Karpas-422 (cell line): Measurements from ENCODE around the gene TOMM40. TPM values are rescaled to one million over a fixed set of nuclear protein-coding genes. Genes with fewer than 3 reads are reported as not detected.
A peak's percentile ranks its signal among the peaks of the same experiment; 100 is the strongest.
"Not testable (repeated sequence)": the region's sequence is repeated elsewhere in the genome, so short reads cannot be mapped to it uniquely, and the experiment has no call there.

Source experiments
- DNase-seq: peaks from one replicate; pipeline ENCODE4 v3.0.0-alpha.2; 2015
- H2AFZ ChIP-seq: fragments of 200-600 bp; sonication (generic); 2 replicates; pipeline ENCODE4 v1.6.1; 2014; ENCODE audit warnings: antibody characterized with exemption, low read length, mixed read lengths
- H3K27ac ChIP-seq: fragments of 200-600 bp; sonication (generic); 2 replicates; pipeline ENCODE4 v1.5.1; 2014; ENCODE audit warnings: mild to moderate bottlenecking, low read length, moderate library complexity
- H3K27me3 ChIP-seq: fragments of 200-600 bp; sonication (generic); 2 replicates; pipeline ENCODE4 v1.6.1; 2014; ENCODE audit warnings: low read length, mixed read lengths
- H3K36me3 ChIP-seq: fragments of 200-600 bp; sonication (generic); 2 replicates; pipeline ENCODE4 v1.6.1; 2014; ENCODE audit warnings: low read length, mixed read lengths; ENCODE audit not compliant: insufficient read depth
- H3K4me1 ChIP-seq: fragments of 200-600 bp; sonication (generic); 2 replicates; pipeline ENCODE4 v1.6.1; 2014; ENCODE audit warnings: mild to moderate bottlenecking, low read length, mixed read lengths
- H3K4me2 ChIP-seq: fragments of 200-600 bp; sonication (generic); 2 replicates; pipeline ENCODE4 v1.6.1; 2014; ENCODE audit warnings: low read length, low read depth, mild to moderate bottlenecking; ENCODE audit not compliant: poor library complexity, severe bottlenecking
- H3K4me3 ChIP-seq: fragments of 200-600 bp; sonication (generic); 2 replicates; pipeline ENCODE4 v1.5.1; 2014; ENCODE audit warnings: mild to moderate bottlenecking, antibody characterized with exemption, low read length, mixed read lengths
- H3K79me2 ChIP-seq: fragments of 200-600 bp; sonication (generic); 2 replicates; pipeline ENCODE4 v1.6.1; 2014; ENCODE audit warnings: mild to moderate bottlenecking, low read length, mixed read lengths
- H3K9ac ChIP-seq: fragments of 200-600 bp; sonication (generic); 2 replicates; pipeline ENCODE4 v1.6.0; 2014; ENCODE audit warnings: low read length
- H3K9me2 ChIP-seq: fragments of 200-600 bp; sonication (generic), shearing (Covaris generic); replicated peaks from 2 replicates; pipeline ENCODE4 v1.6.0; 2014; ENCODE audit warnings: mild to moderate bottlenecking, low read length, moderate library complexity; ENCODE audit not compliant: insufficient read depth
- H3K9me3 ChIP-seq: fragments of 300-700, 200-600 bp; sonication (generic); 2 replicates; pipeline ENCODE4 v1.6.1; 2014; ENCODE audit warnings: low read length, mixed read lengths
- H4K20me1 ChIP-seq: fragments of 200-600 bp; sonication (generic); 2 replicates; pipeline ENCODE4 v1.6.1; 2014; ENCODE audit warnings: mild to moderate bottlenecking, antibody characterized with exemption, low read length, low read depth; ENCODE audit not compliant: insufficient read depth
- total RNA-seq: library from RNA; depleted of rRNA; stranded (reverse); fragments of >200 nt; shearing (Covaris generic); gene quantifications from 2 replicates; pipeline ENCODE4 v1.2.3, GENCODE V29; 2014; ENCODE audit warnings: low replicate concordance

Gene TOMM40
- total RNA-seq, 1 experiment from 2014 or later: 25.6 TPM

DNA sequence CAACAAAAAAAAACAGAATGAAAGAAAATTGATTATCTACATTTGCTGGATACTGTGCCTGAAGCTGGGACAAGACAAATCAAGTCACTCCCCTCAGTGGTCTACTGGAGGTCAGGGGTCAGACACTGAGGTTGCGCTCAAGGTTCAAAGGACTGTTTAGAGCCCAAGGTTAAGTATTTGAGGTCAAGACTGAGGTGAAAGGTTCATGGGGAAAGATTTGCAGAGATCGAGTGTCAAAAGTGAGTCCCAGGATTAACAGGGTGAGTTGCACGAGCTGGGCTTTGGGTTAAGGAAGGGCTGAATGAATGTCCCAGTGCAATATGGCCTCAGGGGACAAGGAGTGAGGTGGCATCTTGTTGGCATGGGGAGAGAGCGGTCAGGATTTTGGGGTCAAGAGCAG is 3.4 kb upstream of the TOMM40 start:
- Histone ChIP-seq H3K9me2 (no peaks in the 10 kb centered on the region), H3K36me3 (peaks cover 2% of the 10 kb centered on the region; the same call in 1 of the 2 replicates), H4K20me1 (peaks cover 10% of the 10 kb centered on the region; the same call in 1 of the 2 replicates), H3K9ac (no peak overlapping the region), H3K9me3 (no peaks in the 10 kb centered on the region), H3K4me3 (no peak overlapping the region), H3K27ac (no peak overlapping the region), H2AFZ (no peak overlapping the region), H3K79me2 (peaks cover 16% of the 10 kb centered on the region), H3K4me2 (no peak overlapping the region), H3K27me3 (no peaks in the 10 kb centered on the region), H3K4me1 (peaks cover 14% of the 10 kb centered on the region)
- no peak for DNase-seq

DNA sequence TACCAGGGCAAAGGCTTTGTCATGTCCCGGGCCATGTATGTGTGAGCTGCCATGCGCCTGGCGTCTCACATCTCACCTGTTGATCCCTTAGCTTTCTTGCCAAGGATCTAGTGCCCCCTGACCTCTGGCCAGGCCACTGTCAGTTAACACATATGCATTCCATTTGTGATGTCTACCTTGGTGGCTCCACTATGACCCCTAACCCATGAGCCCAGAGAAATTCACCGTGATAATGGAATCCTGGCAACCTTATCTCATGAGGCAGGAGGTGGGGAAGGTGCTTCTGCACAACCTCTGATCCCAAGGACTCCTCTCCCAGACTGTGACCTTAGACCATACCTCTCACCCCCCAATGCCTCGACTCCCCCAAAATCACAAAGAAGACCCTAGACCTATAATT is 2.7 kb upstream of the TOMM40 start:
- not testable (repeated sequence) for H3K4me3 ChIP-seq, H3K27ac ChIP-seq, H3K36me3 ChIP-seq, DNase-seq, H3K9ac ChIP-seq, H3K4me2 ChIP-seq, H3K9me2 ChIP-seq, H3K9me3 ChIP-seq, H3K27me3 ChIP-seq, H2AFZ ChIP-seq
- peaks cover 18% of the 10 kb centered on the region for H3K4me1 ChIP-seq
- peaks cover 23% of the 10 kb centered on the region for H3K79me2 ChIP-seq
- peaks cover 11% of the 10 kb centered on the region; the same call in 1 of the 2 replicates for H4K20me1 ChIP-seq

GRCh38 chr19:44889830-44890365 is 1.2 kb upstream of the TOMM40 start:
- H3K9me3 ChIP-seq: no peaks in the 10 kb centered on the region
- no peaks in the 10 kb centered on the region for H3K9me2 ChIP-seq
- DNase-seq: no peak
- no peaks in the 10 kb centered on the region for H3K27me3 ChIP-seq
- H3K4me3 ChIP-seq: peak overlapping the region; percentile 54
- H3K4me1 ChIP-seq: peaks cover 18% of the 10 kb centered on the region
- peaks cover 35% of the 10 kb centered on the region for H3K79me2 ChIP-seq
- peak overlapping the region; percentile 82; the same call in 1 of the 2 replicates for H2AFZ ChIP-seq
- peak overlapping the region; percentile 73 for H3K27ac ChIP-seq
- H3K36me3 ChIP-seq: peaks cover 17% of the 10 kb centered on the region
- peak overlapping the region; percentile 58 for H3K9ac ChIP-seq
- H4K20me1 ChIP-seq: peaks cover 12% of the 10 kb centered on the region; the same call in 1 of the 2 replicates
- H3K4me2 ChIP-seq: peak overlapping the region; percentile 68

GRCh38 chr19:44890366-44891015 is 563 bp upstream of the TOMM40 start:
- Histone ChIP-seq H3K36me3 (peaks cover 17% of the 10 kb centered on the region), H2AFZ (peak overlapping the region; percentile 82; the same call in 1 of the 2 replicates)

GRCh38 chr19:44892932-44893331 is 1.9 kb downstream of the TOMM40 start:
- Histone ChIP-seq H3K27ac (no peak overlapping the region), H3K27me3 (no peaks in the 10 kb centered on the region), H3K4me3 (peak overlapping the region; percentile 88; the same call in 1 of the 2 replicates), H3K79me2 (peaks cover 37% of the 10 kb centered on the region), H4K20me1 (peaks cover 25% of the 10 kb centered on the region), H3K9me2 (no peaks in the 10 kb centered on the region), H3K36me3 (peaks cover 31% of the 10 kb centered on the region), H3K9me3 (no peaks in the 10 kb centered on the region), H2AFZ (no peak overlapping the region), H3K4me2 (peak overlapping the region; percentile 84), H3K4me1 (peaks cover 18% of the 10 kb centered on the region), H3K9ac (peak overlapping the region; percentile 78; the same call in 1 of the 2 replicates)
- no peak for DNase-seq

More at GRCh38 chr19:44890366-44891015, 563 bp upstream of the TOMM40 start:
- peak overlapping the region; percentile 68 for H3K4me2 ChIP-seq
- peak overlapping the region; percentile 58 for H3K9ac ChIP-seq
- peak; percentile 100 for DNase-seq
- H3K9me2 ChIP-seq: no peaks in the 10 kb centered on the region
- peak overlapping the region; percentile 54 for H3K4me3 ChIP-seq
- peaks cover 16% of the 10 kb centered on the region; the same call in 1 of the 2 replicates for H4K20me1 ChIP-seq
- H3K9me3 ChIP-seq: no peaks in the 10 kb centered on the region
- peaks cover 37% of the 10 kb centered on the region for H3K79me2 ChIP-seq
- H3K27ac ChIP-seq: peak overlapping the region; percentile 73
- H3K27me3 ChIP-seq: no peaks in the 10 kb centered on the region
- peaks cover 18% of the 10 kb centered on the region for H3K4me1 ChIP-seq

GRCh38 chr19:44893332-44894051 is 2.4 kb downstream of the TOMM40 start:
- no peak overlapping the region for H3K27ac ChIP-seq
- H4K20me1 ChIP-seq: peaks cover 25% of the 10 kb centered on the region
- no peaks in the 10 kb centered on the region for H3K27me3 ChIP-seq
- no peak overlapping the region for H2AFZ ChIP-seq
- H3K9me2 ChIP-seq: no peaks in the 10 kb centered on the region
- no peaks in the 10 kb centered on the region for H3K9me3 ChIP-seq
- peaks cover 31% of the 10 kb centered on the region for H3K36me3 ChIP-seq
- DNase-seq: no peak
- no peak overlapping the region for H3K4me2 ChIP-seq
- H3K4me1 ChIP-seq: peaks cover 18% of the 10 kb centered on the region
- H3K9ac ChIP-seq: 0 out of 2 replicates have a peak overlapping the region, but pooled peaks have one; percentile 78
- H3K79me2 ChIP-seq: peaks cover 37% of the 10 kb centered on the region
- no peak overlapping the region for H3K4me3 ChIP-seq

DNA sequence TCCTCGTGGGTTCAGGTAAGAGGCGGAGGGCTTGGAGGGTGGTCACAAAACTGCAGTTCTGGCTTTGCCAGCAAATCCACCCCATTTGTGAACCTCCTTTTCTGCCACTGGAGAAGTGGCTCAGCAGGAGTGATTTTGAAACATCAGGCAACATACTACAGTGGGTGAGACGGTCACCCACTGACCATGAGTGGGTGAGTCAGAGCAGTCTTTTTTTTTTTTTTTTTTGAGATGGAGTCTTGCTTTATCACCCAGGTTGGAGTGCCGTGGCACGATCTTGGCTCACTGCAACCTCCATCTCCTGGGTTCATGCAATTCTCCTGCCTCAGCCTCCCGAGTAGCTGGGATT is 3.0 kb downstream of the TOMM40 start:
- no peaks in the 10 kb centered on the region for H3K27me3 ChIP-seq
- no peaks in the 10 kb centered on the region for H3K9me3 ChIP-seq
- peaks cover 31% of the 10 kb centered on the region for H3K36me3 ChIP-seq
- H4K20me1 ChIP-seq: peaks cover 25% of the 10 kb centered on the region
- H3K4me3 ChIP-seq: no peak overlapping the region
- peaks cover 18% of the 10 kb centered on the region for H3K4me1 ChIP-seq
- H3K4me2 ChIP-seq: no peak overlapping the region
- H3K27ac ChIP-seq: no peak overlapping the region
- no peak overlapping the region for H2AFZ ChIP-seq
- no peaks in the 10 kb centered on the region for H3K9me2 ChIP-seq
- no peak overlapping the region for H3K9ac ChIP-seq
- H3K79me2 ChIP-seq: peaks cover 37% of the 10 kb centered on the region
- no peak for DNase-seq

GRCh38 chr19:44894946-44895345 is 3.9 kb downstream of the TOMM40 start:
- Histone ChIP-seq H2AFZ (no peak overlapping the region), H3K4me3 (no peak overlapping the region), H3K9ac (no peak overlapping the region), H4K20me1 (peaks cover 26% of the 10 kb centered on the region), H3K79me2 (peaks cover 37% of the 10 kb centered on the region), H3K4me1 (peaks cover 14% of the 10 kb centered on the region), H3K27ac (no peak overlapping the region), H3K9me2 (no peaks in the 10 kb centered on the region), H3K4me2 (no peak overlapping the region), H3K36me3 (peaks cover 31% of the 10 kb centered on the region), H3K9me3 (no peaks in the 10 kb centered on the region), H3K27me3 (no peaks in the 10 kb centered on the region)
- no peak for DNase-seq
